ENCODE measurements around the gene PHLDA1. TPM values are rescaled to one million over a fixed set of nuclear protein-coding genes. Genes with fewer than 3 reads are reported as not detected.
A peak's percentile ranks its signal among the peaks of the same experiment; 100 is the strongest.

PHLDA1 gene
- total RNA-seq, 1 experiment from 2014 or later = 34.9 TPM

DNA sequence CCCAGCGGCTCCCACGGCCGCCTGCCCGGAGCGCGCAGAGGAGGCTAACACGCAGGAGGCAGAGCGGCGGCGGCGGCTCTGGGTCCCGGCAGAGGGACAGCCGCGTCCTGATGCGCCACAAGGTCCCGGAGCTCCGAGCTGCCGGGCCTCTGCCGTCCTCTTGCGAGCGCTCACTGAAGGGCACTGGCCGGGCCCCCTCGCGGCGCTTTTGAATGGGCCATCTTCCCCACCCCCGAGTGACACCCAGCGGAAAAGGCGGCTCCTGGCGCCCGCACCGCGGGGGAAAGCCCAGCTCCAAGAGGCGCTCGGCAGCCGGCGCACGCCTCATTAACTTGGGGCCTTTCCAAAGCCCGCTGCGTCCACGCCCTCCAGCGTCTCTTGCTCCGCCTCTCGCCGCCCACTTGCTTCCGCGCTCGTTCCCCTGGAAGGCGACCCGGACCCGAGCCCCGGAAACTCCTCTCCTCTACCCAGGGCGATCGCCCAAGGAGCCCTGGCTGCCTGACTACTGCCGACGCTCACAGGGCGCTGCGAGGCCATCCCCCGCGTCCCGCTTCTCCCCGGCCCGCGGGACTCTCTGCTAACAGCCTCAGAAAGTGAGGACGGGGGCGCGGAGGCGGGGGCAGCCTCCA lies at the start of gene PHLDA1 (continued):
- TF ChIP-seq ZMAT4 (CRISPR knock-in tag; IDR thresholded peaks at IDR 0.05) (no peak), USF2 (CRISPR knock-in tag; IDR thresholded peaks at IDR 0.05) (peak; percentile 24; the same call in 1 of the 2 replicates), STAT6 (CRISPR knock-in tag; conservative IDR thresholded peaks at IDR 0.05; ENCODE audit: low read depth) (no peak), SMAD4 (CRISPR knock-in tag; IDR thresholded peaks at IDR 0.05) (no peak), PRRX2 (CRISPR knock-in tag; IDR thresholded peaks at IDR 0.05) (no peak), GRHL2 (CRISPR knock-in tag; IDR thresholded peaks at IDR 0.05; ENCODE audit: insufficient replicate concordance, severe bottlenecking) (no peak), ZNF219 (CRISPR knock-in tag; IDR thresholded peaks at IDR 0.05; ENCODE audit: borderline replicate concordance) (no peak; the same call in 1 of the 2 replicates), TCF7 (CRISPR knock-in tag; IDR thresholded peaks at IDR 0.05; ENCODE audit: low read depth) (no peak), CREB1 (CRISPR knock-in tag; IDR thresholded peaks at IDR 0.05) (no peak)
- TF ChIP-seq, protein P1, sequence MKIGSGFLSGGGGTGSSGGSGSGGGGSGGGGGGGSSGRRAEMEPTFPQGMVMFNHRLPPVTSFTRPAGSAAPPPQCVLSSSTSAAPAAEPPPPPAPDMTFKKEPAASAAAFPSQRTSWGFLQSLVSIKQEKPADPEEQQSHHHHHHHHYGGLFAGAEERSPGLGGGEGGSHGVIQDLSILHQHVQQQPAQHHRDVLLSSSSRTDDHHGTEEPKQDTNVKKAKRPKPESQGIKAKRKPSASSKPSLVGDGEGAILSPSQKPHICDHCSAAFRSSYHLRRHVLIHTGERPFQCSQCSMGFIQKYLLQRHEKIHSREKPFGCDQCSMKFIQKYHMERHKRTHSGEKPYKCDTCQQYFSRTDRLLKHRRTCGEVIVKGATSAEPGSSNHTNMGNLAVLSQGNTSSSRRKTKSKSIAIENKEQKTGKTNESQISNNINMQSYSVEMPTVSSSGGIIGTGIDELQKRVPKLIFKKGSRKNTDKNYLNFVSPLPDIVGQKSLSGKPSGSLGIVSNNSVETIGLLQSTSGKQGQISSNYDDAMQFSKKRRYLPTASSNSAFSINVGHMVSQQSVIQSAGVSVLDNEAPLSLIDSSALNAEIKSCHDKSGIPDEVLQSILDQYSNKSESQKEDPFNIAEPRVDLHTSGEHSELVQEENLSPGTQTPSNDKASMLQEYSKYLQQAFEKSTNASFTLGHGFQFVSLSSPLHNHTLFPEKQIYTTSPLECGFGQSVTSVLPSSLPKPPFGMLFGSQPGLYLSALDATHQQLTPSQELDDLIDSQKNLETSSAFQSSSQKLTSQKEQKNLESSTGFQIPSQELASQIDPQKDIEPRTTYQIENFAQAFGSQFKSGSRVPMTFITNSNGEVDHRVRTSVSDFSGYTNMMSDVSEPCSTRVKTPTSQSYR (CRISPR knock-in tag; IDR thresholded peaks at IDR 0.05) = no peak
- TF ChIP-seq, protein P2, sequence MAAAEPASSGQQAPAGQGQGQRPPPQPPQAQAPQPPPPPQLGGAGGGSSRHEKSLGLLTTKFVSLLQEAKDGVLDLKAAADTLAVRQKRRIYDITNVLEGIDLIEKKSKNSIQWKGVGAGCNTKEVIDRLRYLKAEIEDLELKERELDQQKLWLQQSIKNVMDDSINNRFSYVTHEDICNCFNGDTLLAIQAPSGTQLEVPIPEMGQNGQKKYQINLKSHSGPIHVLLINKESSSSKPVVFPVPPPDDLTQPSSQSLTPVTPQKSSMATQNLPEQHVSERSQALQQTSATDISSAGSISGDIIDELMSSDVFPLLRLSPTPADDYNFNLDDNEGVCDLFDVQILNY (CRISPR knock-in tag; IDR thresholded peaks at IDR 0.05) = no peak
- TF ChIP-seq, protein P3, sequence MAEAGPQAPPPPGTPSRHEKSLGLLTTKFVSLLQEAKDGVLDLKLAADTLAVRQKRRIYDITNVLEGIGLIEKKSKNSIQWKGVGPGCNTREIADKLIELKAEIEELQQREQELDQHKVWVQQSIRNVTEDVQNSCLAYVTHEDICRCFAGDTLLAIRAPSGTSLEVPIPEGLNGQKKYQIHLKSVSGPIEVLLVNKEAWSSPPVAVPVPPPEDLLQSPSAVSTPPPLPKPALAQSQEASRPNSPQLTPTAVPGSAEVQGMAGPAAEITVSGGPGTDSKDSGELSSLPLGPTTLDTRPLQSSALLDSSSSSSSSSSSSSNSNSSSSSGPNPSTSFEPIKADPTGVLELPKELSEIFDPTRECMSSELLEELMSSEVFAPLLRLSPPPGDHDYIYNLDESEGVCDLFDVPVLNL (CRISPR knock-in tag; IDR thresholded peaks at IDR 0.05; ENCODE audit: borderline replicate concordance, low read depth) = no peak

DNA sequence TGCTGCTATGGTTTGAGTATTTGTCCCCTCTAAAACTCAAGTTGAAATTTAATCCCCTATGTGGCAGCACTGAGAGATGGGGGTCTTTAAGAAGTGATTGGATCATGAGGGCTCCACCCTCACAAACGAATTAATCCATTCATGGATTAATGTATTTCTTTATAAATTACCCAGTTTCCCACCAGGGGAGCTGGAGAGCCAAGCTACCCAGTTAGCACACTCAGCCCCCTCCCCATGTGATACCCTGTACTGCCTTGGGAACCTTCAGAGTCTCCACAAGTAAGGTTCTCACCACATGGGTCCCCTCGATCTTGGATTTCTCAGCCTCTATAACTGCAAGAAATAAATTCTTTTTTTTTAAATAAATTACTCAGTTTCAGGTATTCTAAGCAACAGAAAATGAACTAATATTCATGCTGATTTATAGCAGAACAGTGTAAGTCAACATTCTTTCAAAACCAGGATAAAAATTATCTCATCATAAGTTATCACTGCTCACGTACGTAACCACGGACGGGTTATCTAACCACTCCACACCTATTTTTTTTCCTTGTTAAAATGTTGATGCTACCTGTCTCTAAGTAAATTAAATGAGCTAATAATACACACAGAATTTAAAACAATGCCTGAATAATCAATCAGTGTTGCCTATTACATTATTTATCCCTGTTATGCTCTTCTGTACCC lies 49.3 kb upstream of the PHLDA1 start:
- ATAC-seq = peak; percentile 15
- peaks cover 1% of the 10 kb centered on the region; the same call in 1 of the 2 replicates for H3K27me3 Mint-ChIP-seq (ENCODE audit: low read depth)
- CTCF ChIA-PET = interaction anchor here (0.7 to 1.7 kb wide), 4 partner anchors 12 to 267 kb away, joined by 3 to 6 read pairs (median 6); partner anchors contain the start of gene BBS10
- POLR2A ChIA-PET = interaction anchor here (0.6 kb wide), 1 partner anchor 51 kb away, joined by 6 read pairs; no protein-coding TSS in a partner anchor
- H3K4me1 Mint-ChIP-seq = peaks cover 62% of the 10 kb centered on the region
- no peaks in the 10 kb centered on the region for H3K9me3 Mint-ChIP-seq
- H3K36me3 Mint-ChIP-seq = peaks cover 11% of the 10 kb centered on the region
- peak overlapping the region; percentile 71; the same call in 1 of the 2 replicates for H3K27ac Mint-ChIP-seq
- H3K4me3 Mint-ChIP-seq = peak overlapping the region; percentile 94
- peak; percentile 28 for DNase-seq (ENCODE audit: low spot score)
- TF ChIP-seq NR1H2 (CRISPR knock-in tag; IDR thresholded peaks at IDR 0.05) (no peak), TEAD1 (CRISPR knock-in tag; IDR thresholded peaks at IDR 0.05) (no peak), ETV6 (CRISPR knock-in tag; IDR thresholded peaks at IDR 0.05) (no peak), ZNF396 (CRISPR knock-in tag; IDR thresholded peaks at IDR 0.05; ENCODE audit: borderline replicate concordance) (no peak), ZNF423 (CRISPR knock-in tag; IDR thresholded peaks at IDR 0.05) (no peak), PREB (CRISPR knock-in tag; IDR thresholded peaks at IDR 0.05; ENCODE audit: borderline replicate concordance) (no peak), ATF6 (CRISPR knock-in tag; IDR thresholded peaks at IDR 0.05) (no peak), NR3C1 (CRISPR knock-in tag; conservative IDR thresholded peaks at IDR 0.05; ENCODE audit: low read depth) (no peak), SP1 (CRISPR knock-in tag; conservative IDR thresholded peaks at IDR 0.05) (no peak), ESRRA (CRISPR knock-in tag; IDR thresholded peaks at IDR 0.05; ENCODE audit: borderline replicate concordance) (no peak)

Data from WTC11 (cell line).